ENCODE results near the gene NUP37. TPM values are rescaled to one million over a fixed set of nuclear protein-coding genes. Genes with fewer than 3 reads are reported as not detected.

Gene NUP37
- total and polyA plus RNA-seq, 2 of the 8 experiments (the other 6 are each of a cell fraction or from before 2014, with no cell fraction given) = 53.5 to 71.0 TPM

DNA sequence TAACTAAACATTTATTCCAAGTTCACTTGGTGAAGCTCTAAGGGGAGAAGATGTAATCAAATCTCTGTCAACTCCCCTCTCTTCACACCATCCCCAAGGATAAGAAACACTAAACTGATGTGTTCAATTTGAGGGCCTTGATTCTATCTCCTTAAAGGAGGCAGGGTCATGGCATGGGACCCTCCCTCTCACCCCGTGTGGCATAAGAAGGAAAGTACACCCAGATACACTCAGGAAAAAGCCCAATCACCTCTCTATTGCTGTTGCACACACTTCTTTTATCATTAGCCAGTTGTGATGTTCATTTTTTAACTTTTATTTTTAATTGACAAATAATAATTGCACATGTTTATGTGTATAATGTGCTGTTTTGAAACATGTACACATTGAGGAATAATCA lies 93.2 kb downstream of the NUP37 start (continued):
- TF ChIP-seq, protein P1, sequence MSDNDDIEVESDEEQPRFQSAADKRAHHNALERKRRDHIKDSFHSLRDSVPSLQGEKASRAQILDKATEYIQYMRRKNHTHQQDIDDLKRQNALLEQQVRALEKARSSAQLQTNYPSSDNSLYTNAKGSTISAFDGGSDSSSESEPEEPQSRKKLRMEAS (IDR thresholded peaks at IDR 0.05) = no peak
- TF ChIP-seq RAD21 (IDR thresholded peaks at IDR 0.05 in 1 of 2, conservative IDR thresholded peaks at IDR 0.05 in 1 of 2; ENCODE audit: low read depth in 2 of 2, low read length in 2 of 2) = peak in 1 of 2 experiments; percentile 17; a peak in 1 of 4 replicates
- TF ChIP-seq EZH2 (IDR thresholded peaks at IDR 0.05; ENCODE audit: low read depth, low read length, severe bottlenecking) = no peak
- no peak for TF ChIP-seq CREB1 (IDR thresholded peaks at IDR 0.05)
